Panc1 (cell line): ENCODE measurements around the gene MSI2. TPM values are rescaled to one million over a fixed set of nuclear protein-coding genes. Genes with fewer than 3 reads are reported as not detected.

Experiments used
- ATAC-seq: fragments of 200-7000 bp; cut with Tn5 transposase; 2 replicates; pipeline ENCODE4 v1.9.1; 2020; ENCODE audit warnings: mild to moderate bottlenecking, moderate library complexity
- BruUV-seq: library from RNA; stranded (reverse); fragments of 400-500 nt; replicated peaks from 2 replicates; lab custom pipeline; 2021; lab: Mats Ljungman, UMichigan
- CTCF ChIA-PET: fragments of 300-600 bp; sonication (Branson Sonifier 250); formaldehyde crosslinking; loops from one replicate; lab custom pipeline; 2022; ENCODE audit warnings: antibody characterized with exemption; lab: Charles Lee
- POLR2A ChIA-PET: fragments of 300-600 bp; sonication (Branson Sonifier 250); formaldehyde crosslinking; loops from one replicate; lab custom pipeline; 2022; ENCODE audit warnings: antibody characterized with exemption; lab: Charles Lee
- DNase-seq: peaks from one replicate; pipeline ENCODE4 v3.0.0-alpha.2; 2010; ENCODE audit warnings: low read depth, low spot score
- H3K27ac ChIP-seq: 2 replicates; pipeline ENCODE4 v1.5.1; 2011; ENCODE audit warnings: mild to moderate bottlenecking, low read length, inconsistent platforms
- H3K27me3 ChIP-seq: fragments of 200-500 bp; sonication (Bioruptor generic); 2 replicates; pipeline ENCODE4 v1.6.0; 2014; ENCODE audit warnings: low read length, inconsistent platforms; ENCODE audit not compliant: control insufficient read depth, insufficient read depth
- H3K36me3 ChIP-seq: fragments of 200-500 bp; sonication (Bioruptor generic); 2 replicates; pipeline ENCODE4 v1.5.1; 2014; ENCODE audit warnings: inconsistent platforms, mild to moderate bottlenecking, low read length, moderate library complexity; ENCODE audit not compliant: control insufficient read depth, insufficient read depth
- H3K4me1 ChIP-seq: 2 replicates; pipeline ENCODE4 v1.5.1; 2011; ENCODE audit warnings: inconsistent platforms, mild to moderate bottlenecking, low read length, moderate library complexity; ENCODE audit not compliant: control insufficient read depth, insufficient read depth
- H3K4me3 ChIP-seq, 2 experiments: 2 replicates each; pipeline ENCODE4 v1.5.1; 2011 to 2012; ENCODE audit warnings: low read depth in 2 of 2, low read length in 2 of 2, mild to moderate bottlenecking in 2 of 2, inconsistent platforms in 1 of 2, moderate library complexity in 1 of 2
- H3K9me3 ChIP-seq: fragments of 200-500 bp; sonication (Bioruptor generic); 2 replicates; pipeline ENCODE4 v1.5.1; 2014; ENCODE audit warnings: low read depth, mild to moderate bottlenecking, inconsistent platforms, low read length, moderate library complexity; ENCODE audit not compliant: control insufficient read depth, insufficient read depth
- CTCF ChIP-seq: fragments of 450-650 bp; IDR thresholded peaks from 2 replicates; pipeline ENCODE4 v1.5.1; 2017; ENCODE audit warnings: mild to moderate bottlenecking
- POLR2AphosphoS5 ChIP-seq: IDR thresholded peaks from 2 replicates; pipeline ENCODE4 v1.6.1; 2012; ENCODE audit warnings: mild to moderate bottlenecking, low read depth, low read length, moderate library complexity
- REST ChIP-seq, 2 experiments: IDR thresholded peaks; 2 replicates each; pipeline ENCODE4 v1.6.1; 2011 to 2012; ENCODE audit warnings: low read depth in 2 of 2, control low read depth in 1 of 2, low read length in 1 of 2, mild to moderate bottlenecking in 1 of 2, moderate library complexity in 1 of 2; ENCODE audit not compliant: insufficient read depth in 1 of 2
- SIN3A ChIP-seq: IDR thresholded peaks from 2 replicates; pipeline ENCODE4 v1.6.1; 2012; ENCODE audit warnings: low read depth, mild to moderate bottlenecking, low read length, moderate library complexity, borderline replicate concordance; ENCODE audit not compliant: insufficient read depth
- TCF7L2 ChIP-seq: IDR thresholded peaks from 2 replicates; pipeline ENCODE4 v1.6.1; 2011; ENCODE audit warnings: mild to moderate bottlenecking, low read depth, low read length, inconsistent platforms
- in situ Hi-C: cut with HindIII; loops from 2 replicates; pipeline ENCODE4 v1.10.0; 2016; ENCODE audit warnings: low sequenced_read_pairs, low pct_unique_long_range_greater_than_20kb
- intact Hi-C: fragments of 100-400 bp; cut with micrococcal nuclease; formaldehyde crosslinking; loops from one replicate; pipeline ENCODE4 v1.10.0; 2022; ENCODE audit not compliant: unreplicated experiment
- total RNA-seq: library from RNA; stranded (reverse); gene quantifications from one replicate; pipeline ENCODE4 v1.2.1, GENCODE V29; 2021; ENCODE audit not compliant: unreplicated experiment

Gene MSI2
- total RNA-seq, 1 experiment from 2014 or later, result 38.5 TPM

GRCh38 chr17:57434361-57434760 lies 178.0 kb downstream of the MSI2 start:
- DNase-seq, result no peak
- BruUV-seq, result no TSS peak
- TF ChIP-seq POLR2AphosphoS5, result no peak
- no peak for TF ChIP-seq TCF7L2
- TF ChIP-seq CTCF, result no peak
- TF ChIP-seq REST (IDR thresholded peaks at IDR 0.05; ENCODE audit: insufficient read depth in 1 of 2, low read depth in 2 of 2, low read length in 1 of 2), result no peak
- no peak for ATAC-seq
- ChIA-PET POLR2A (no interaction called here), CTCF (no interaction called here)
- Histone ChIP-seq H3K27me3 (no peaks in the 10 kb centered on the region), H3K36me3 (no peaks in the 10 kb centered on the region), H3K27ac (no peak overlapping the region), H3K4me3 (no peak overlapping the region), H3K9me3 (no peaks in the 10 kb centered on the region), H3K4me1 (no peaks in the 10 kb centered on the region)
- intact Hi-C loops, result no loop called here
- in situ Hi-C loops, result no loop called here

GRCh38 chr17:57436565-57436964 lies 180.2 kb downstream of the MSI2 start:
- ChIA-PET CTCF (no interaction called here), POLR2A (no interaction called here)
- Histone ChIP-seq H3K36me3 (no peaks in the 10 kb centered on the region), H3K27ac (no peak overlapping the region), H3K4me1 (peaks cover 6% of the 10 kb centered on the region; the same call in 1 of the 2 replicates), H3K9me3 (no peaks in the 10 kb centered on the region), H3K27me3 (no peaks in the 10 kb centered on the region), H3K4me3 (no peak overlapping the region)
- DNase-seq (no peak), ATAC-seq (no peak)
- in situ Hi-C loops (no loop called here), intact Hi-C loops (no loop called here)
- TF ChIP-seq SIN3A, result no peak
- no peak for TF ChIP-seq CTCF
- no peak for TF ChIP-seq TCF7L2
- no peak for TF ChIP-seq REST (IDR thresholded peaks at IDR 0.05; ENCODE audit: insufficient read depth in 1 of 2, low read depth in 2 of 2, low read length in 1 of 2)
- no peak for TF ChIP-seq POLR2AphosphoS5
- BruUV-seq, result no TSS peak
